Kidney (tissue), 14 donors: Measurements from ENCODE around the gene TENM4. TPM values are rescaled to one million over a fixed set of nuclear protein-coding genes. Genes with fewer than 3 reads are reported as not detected.
A peak's percentile ranks its signal among the peaks of the same experiment; 100 is the strongest.

ENCODE experiments used
- DNase-seq, 5 donors: peaks; one replicate each; pipeline ENCODE4 v3.0.0-alpha.2; 2013 to 2020
- FAIRE-seq: peaks from 2 replicates; lab custom pipeline; 2012; peaks lifted over from hg19 to GRCh38; lab: Jason Lieb, UNC
- H3K27ac ChIP-seq, 2 donors: one replicate each; pipeline ENCODE4 v1.7.0; 2013; ENCODE audit warnings: low read depth in 2 of 2, low read length in 2 of 2, inconsistent platforms in 1 of 2
- H3K27me3 ChIP-seq: one replicate; pipeline ENCODE4 v1.7.1; 2013; ENCODE audit warnings: low read length, inconsistent platforms; ENCODE audit not compliant: control insufficient read depth, insufficient read depth
- H3K36me3 ChIP-seq, 3 donors: one replicate each; pipeline versions ENCODE4 v1.7.0 to v1.7.1; 2013; ENCODE audit warnings: low read length in 3 of 3, control low read depth in 1 of 3, inconsistent platforms in 1 of 3; ENCODE audit not compliant: insufficient read depth in 3 of 3, control insufficient read depth in 2 of 3
- H3K4me1 ChIP-seq, 3 donors: one replicate each; pipeline versions ENCODE4 v1.7.0 to v1.7.1; 2013; ENCODE audit warnings: low read length in 3 of 3, inconsistent platforms in 1 of 3, low read depth in 1 of 3; ENCODE audit not compliant: control insufficient read depth in 2 of 3, insufficient read depth in 2 of 3
- H3K4me3 ChIP-seq, 3 donors: one replicate each; pipeline versions ENCODE4 v1.7.0 to v1.8.1; 2013; ENCODE audit warnings: low read length in 3 of 3, control low read depth in 1 of 3, inconsistent platforms in 1 of 3
- H3K9ac ChIP-seq, 3 donors: one replicate each; pipeline versions ENCODE4 v1.7.0 to v1.7.1; 2013; ENCODE audit warnings: low read length in 3 of 3, control low read depth in 1 of 3, inconsistent platforms in 1 of 3
- H3K9me3 ChIP-seq, 3 donors: one replicate each; pipeline versions ENCODE4 v1.7.0 to v1.7.1; 2013; ENCODE audit warnings: low read length in 3 of 3, control low read depth in 1 of 3, inconsistent platforms in 1 of 3; ENCODE audit not compliant: control insufficient read depth in 2 of 3, insufficient read depth in 1 of 3
- CTCF ChIP-seq: IDR thresholded peaks from 3 replicates; pipeline ENCODE4 v1.5.1; 2012; ENCODE audit warnings: mild to moderate bottlenecking, moderate library complexity, borderline replicate concordance; ENCODE audit not compliant: insufficient read depth; ENCODE audit errors: extremely low read depth
- intact Hi-C: fragments of 100-400 bp; cut with DNase I; formaldehyde crosslinking; loops from one replicate; pipeline ENCODE4 v1.11.1; 2022
- polyA plus RNA-seq: library from polyadenylated mRNA; stranded (reverse); fragments of 350-450 nt; fragmentation: Illumina TruSeq; extraction: RNeasy Lipid Tissue Mini Kit (QIAGEN cat#74804); gene quantifications from one replicate; pipeline ENCODE4 v1.2.3, GENCODE V29; 2014; ENCODE audit warnings: low read depth, low replicate concordance; ENCODE audit not compliant: insufficient read depth
- total RNA-seq: library from RNA; stranded (reverse); fragmentation: NEBNext Ultra II Directional; extraction: Animal tissue kit (Norgen Biotek cat#: 25700); gene quantifications from one replicate; pipeline ENCODE4 v1.2.1, GENCODE V29; 2021
- donor health status: control.
- donor health status: control.
- donor health status: control.
- donor health status: control.
- donor health status: control.
- donor health status: DM: yes; HTN: yes; CAD: no.
- donor health status: Normal renal cell carcinoma (clear cell type).

The TENM4 gene
- total and polyA plus RNA-seq, 2 donors from 2014 or later: 0.34 to 31.0 TPM

- H3K4me3 ChIP-seq: no peak overlapping the region
- intact Hi-C loops: no loop called here
- H3K9me3 ChIP-seq: no peaks in the 10 kb centered on the region
- H3K36me3 ChIP-seq: no peaks in the 10 kb centered on the region
- peak; percentile 8 for TF ChIP-seq CTCF
- H3K27ac ChIP-seq: no peak overlapping the region
- no peaks in the 10 kb centered on the region for H3K27me3 ChIP-seq
- FAIRE-seq: no peak
- H3K4me1 ChIP-seq: peaks cover 0 to 3% (median 0%) of the 10 kb centered on the region in 3 donors
- no peak overlapping the region for H3K9ac ChIP-seq
- no peak for DNase-seq
These were observed 524.1 kb downstream of the TENM4 start for GRCh38 chr11:78916759-78917158.

- intact Hi-C loops: no loop called here
- Histone ChIP-seq H3K27me3 (no peaks in the 10 kb centered on the region), H3K36me3 (no peaks in the 10 kb centered on the region), H3K4me1 (peaks cover 0 to 3% (median 0%) of the 10 kb centered on the region in 3 donors), H3K9me3 (no peaks in the 10 kb centered on the region), H3K4me3 (no peak overlapping the region), H3K27ac (no peak overlapping the region), H3K9ac (no peak overlapping the region)
- FAIRE-seq: no peak
- peak in 3 of 5 donors; percentile 52 to 67 (median 65) for DNase-seq
- no peak for TF ChIP-seq CTCF
These were observed 526.3 kb downstream of the TENM4 start for GRCh38 chr11:78914503-78914902.

- H3K9ac ChIP-seq: no peak overlapping the region
- no peaks in the 10 kb centered on the region for H3K9me3 ChIP-seq
- H3K27ac ChIP-seq: no peak overlapping the region
- DNase-seq: no peak
- H3K4me1 ChIP-seq: peaks cover 0 to 3% (median 0%) of the 10 kb centered on the region in 3 donors
- no peak for TF ChIP-seq CTCF
- intact Hi-C loops: no loop called here
- no peaks in the 10 kb centered on the region for H3K36me3 ChIP-seq
- H3K4me3 ChIP-seq: no peak overlapping the region
- FAIRE-seq: no peak
- H3K27me3 ChIP-seq: no peaks in the 10 kb centered on the region
These were observed 528.1 kb downstream of the TENM4 start for GRCh38 chr11:78912778-78913177.

GRCh38 chr11:78910322-78910721, 530.5 kb downstream of the TENM4 start:
- DNase-seq (peak in 2 of 5 donors; percentile 49 to 50), FAIRE-seq (no peak)
- intact Hi-C loops: no loop called here

More at GRCh38 chr11:78910322-78910721, 530.5 kb downstream of the TENM4 start:
- no peaks in the 10 kb centered on the region for H3K27me3 ChIP-seq
- H3K36me3 ChIP-seq: no peaks in the 10 kb centered on the region
- no peak overlapping the region for H3K4me3 ChIP-seq
- peaks cover 0 to 3% (median 0%) of the 10 kb centered on the region in 3 donors for H3K4me1 ChIP-seq
- no peak for TF ChIP-seq CTCF
- no peak overlapping the region for H3K27ac ChIP-seq
- no peak overlapping the region for H3K9ac ChIP-seq
- no peaks in the 10 kb centered on the region for H3K9me3 ChIP-seq
